ENCODE measurements around the gene MYO1A.
"Not testable (repeated sequence)": the region's sequence is repeated elsewhere in the genome, so short reads cannot be mapped to it uniquely, and the experiment has no call there.

The MYO1A gene

DNA sequence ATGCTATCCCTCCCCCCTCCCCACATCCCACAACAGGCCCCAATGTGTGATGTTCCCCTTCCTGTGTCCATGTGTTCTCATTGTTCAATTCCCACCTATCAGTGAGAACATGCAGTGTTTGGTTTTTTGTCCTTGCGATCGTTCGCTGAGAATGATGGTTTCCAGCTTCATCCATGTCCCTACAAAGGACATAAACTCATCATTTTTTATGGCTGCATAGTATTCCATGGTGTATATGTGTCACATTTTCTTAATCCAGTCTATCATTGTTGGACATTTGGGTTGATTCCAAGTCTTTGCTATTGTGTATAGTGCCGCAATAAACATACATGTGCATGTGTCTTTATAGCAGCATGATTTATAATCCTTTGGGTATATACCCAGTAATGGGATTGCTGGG, 3.2 kb upstream of the MYO1A start:
- not testable (repeated sequence) for H3K9me3 ChIP-seq (ENCODE audit: control insufficient read depth, insufficient read depth, low read depth, low read length); H3K27ac ChIP-seq (ENCODE audit: extremely low read depth, low read depth, low read length); H3K4me1 ChIP-seq (ENCODE audit: control insufficient read depth, insufficient read depth, low read length); H3K4me3 ChIP-seq (ENCODE audit: low read depth, low read length)
- TF ChIP-seq ZNF146 (tag by site-specific recombination; IDR thresholded peaks at IDR 0.05) (peak; percentile 100), ZNF580 (tag by site-specific recombination; IDR thresholded peaks at IDR 0.05) (0 out of 2 replicates have a peak, but pooled peaks have one; percentile 56)
- peaks cover 11 to 25% of the 10 kb centered on the region in 2 experiments for H3K36me3 ChIP-seq (ENCODE audit: control insufficient read depth in 2 of 2, insufficient read depth in 1 of 2, low read length in 2 of 2)
- ChIA-PET POLR2A (interaction anchor here (2.0 kb wide), 1 partner anchor 59 kb away, joined by 8 read pairs; no protein-coding TSS in a partner anchor), CTCF (interaction anchor here (0.9 to 1.2 kb wide), 2 partner anchors 10 to 133 kb away, joined by 3 to 7 read pairs; no protein-coding TSS in a partner anchor)

GRCh38 chr12:57051011-57051410, 1.1 kb upstream of the MYO1A start:
- CTCF ChIA-PET: interaction anchor here (0.6 to 4.3 kb wide), 10 partner anchors 9 to 318 kb away, joined by 3 to 15 read pairs (median 4); partner anchors contain the start of gene STAT6
- Histone ChIP-seq H3K36me3 (ENCODE audit: control insufficient read depth in 2 of 2, insufficient read depth in 1 of 2, low read length in 2 of 2) (peaks cover under 1 to 4% of the 10 kb centered on the region in 2 experiments; a peak in 2 of 3 replicates), H3K4me1 (ENCODE audit: control insufficient read depth, insufficient read depth, low read length) (no peaks in the 10 kb centered on the region), H3K9me3 (ENCODE audit: control insufficient read depth, insufficient read depth, low read depth, low read length) (no peaks in the 10 kb centered on the region), H3K4me3 (ENCODE audit: low read depth, low read length) (no peak overlapping the region), H3K27ac (ENCODE audit: extremely low read depth, low read depth, low read length) (no peak overlapping the region)
- POLR2A ChIA-PET: interaction anchor here (1.0 to 2.0 kb wide), 2 partner anchors 37 to 61 kb away, joined by 7 to 8 read pairs; no protein-coding TSS in a partner anchor
- no peak for TF ChIP-seq ZNF544 (tag by site-specific recombination; IDR thresholded peaks at IDR 0.05)
- TF ChIP-seq ZBTB1 (tag by site-specific recombination; IDR thresholded peaks at IDR 0.05): no peak
- no peak for TF ChIP-seq MYNN (tag by site-specific recombination; IDR thresholded peaks at IDR 0.05; ENCODE audit: borderline replicate concordance)
- TF ChIP-seq ZNF596 (tag by site-specific recombination; IDR thresholded peaks at IDR 0.05): no peak
- TF ChIP-seq ZNF18 (tag by site-specific recombination; IDR thresholded peaks at IDR 0.05): no peak
- TF ChIP-seq ZNF654 (tag by site-specific recombination; IDR thresholded peaks at IDR 0.05; ENCODE audit: low read depth): no peak
- no peak for TF ChIP-seq ZNF174 (tag by site-specific recombination; IDR thresholded peaks at IDR 0.05)
- TF ChIP-seq, protein P1, sequence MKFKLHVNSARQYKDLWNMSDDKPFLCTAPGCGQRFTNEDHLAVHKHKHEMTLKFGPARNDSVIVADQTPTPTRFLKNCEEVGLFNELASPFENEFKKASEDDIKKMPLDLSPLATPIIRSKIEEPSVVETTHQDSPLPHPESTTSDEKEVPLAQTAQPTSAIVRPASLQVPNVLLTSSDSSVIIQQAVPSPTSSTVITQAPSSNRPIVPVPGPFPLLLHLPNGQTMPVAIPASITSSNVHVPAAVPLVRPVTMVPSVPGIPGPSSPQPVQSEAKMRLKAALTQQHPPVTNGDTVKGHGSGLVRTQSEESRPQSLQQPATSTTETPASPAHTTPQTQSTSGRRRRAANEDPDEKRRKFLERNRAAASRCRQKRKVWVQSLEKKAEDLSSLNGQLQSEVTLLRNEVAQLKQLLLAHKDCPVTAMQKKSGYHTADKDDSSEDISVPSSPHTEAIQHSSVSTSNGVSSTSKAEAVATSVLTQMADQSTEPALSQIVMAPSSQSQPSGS (tag by site-specific recombination; IDR thresholded peaks at IDR 0.05; ENCODE audit: low read depth): no peak
- no peak for TF ChIP-seq ZNF488 (tag by site-specific recombination; IDR thresholded peaks at IDR 0.05)
- TF ChIP-seq ZNF155 (tag by site-specific recombination; IDR thresholded peaks at IDR 0.05): no peak
- TF ChIP-seq, protein P2, sequence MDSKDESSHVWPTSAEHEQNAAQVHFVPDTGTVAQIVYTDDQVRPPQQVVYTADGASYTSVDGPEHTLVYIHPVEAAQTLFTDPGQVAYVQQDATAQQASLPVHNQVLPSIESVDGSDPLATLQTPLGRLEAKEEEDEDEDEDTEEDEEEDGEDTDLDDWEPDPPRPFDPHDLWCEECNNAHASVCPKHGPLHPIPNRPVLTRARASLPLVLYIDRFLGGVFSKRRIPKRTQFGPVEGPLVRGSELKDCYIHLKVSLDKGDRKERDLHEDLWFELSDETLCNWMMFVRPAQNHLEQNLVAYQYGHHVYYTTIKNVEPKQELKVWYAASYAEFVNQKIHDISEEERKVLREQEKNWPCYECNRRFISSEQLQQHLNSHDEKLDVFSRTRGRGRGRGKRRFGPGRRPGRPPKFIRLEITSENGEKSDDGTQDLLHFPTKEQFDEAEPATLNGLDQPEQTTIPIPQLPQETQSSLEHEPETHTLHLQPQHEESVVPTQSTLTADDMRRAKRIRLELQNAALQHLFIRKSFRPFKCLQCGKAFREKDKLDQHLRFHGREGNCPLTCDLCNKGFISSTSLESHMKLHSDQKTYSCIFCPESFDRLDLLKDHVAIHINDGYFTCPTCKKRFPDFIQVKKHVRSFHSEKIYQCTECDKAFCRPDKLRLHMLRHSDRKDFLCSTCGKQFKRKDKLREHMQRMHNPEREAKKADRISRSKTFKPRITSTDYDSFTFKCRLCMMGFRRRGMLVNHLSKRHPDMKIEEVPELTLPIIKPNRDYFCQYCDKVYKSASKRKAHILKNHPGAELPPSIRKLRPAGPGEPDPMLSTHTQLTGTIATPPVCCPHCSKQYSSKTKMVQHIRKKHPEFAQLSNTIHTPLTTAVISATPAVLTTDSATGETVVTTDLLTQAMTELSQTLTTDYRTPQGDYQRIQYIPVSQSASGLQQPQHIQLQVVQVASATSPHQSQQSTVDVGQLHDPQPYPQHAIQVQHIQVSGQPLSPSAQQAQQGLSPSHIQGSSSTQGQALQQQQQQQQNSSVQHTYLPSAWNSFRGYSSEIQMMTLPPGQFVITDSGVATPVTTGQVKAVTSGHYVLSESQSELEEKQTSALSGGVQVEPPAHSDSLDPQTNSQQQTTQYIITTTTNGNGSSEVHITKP (tag by site-specific recombination; IDR thresholded peaks at IDR 0.05): no peak
- no peak for TF ChIP-seq ZBTB44 (tag by site-specific recombination; IDR thresholded peaks at IDR 0.05)
- no peak for TF ChIP-seq YY2 (tag by site-specific recombination; IDR thresholded peaks at IDR 0.05)
- TF ChIP-seq, protein P3, sequence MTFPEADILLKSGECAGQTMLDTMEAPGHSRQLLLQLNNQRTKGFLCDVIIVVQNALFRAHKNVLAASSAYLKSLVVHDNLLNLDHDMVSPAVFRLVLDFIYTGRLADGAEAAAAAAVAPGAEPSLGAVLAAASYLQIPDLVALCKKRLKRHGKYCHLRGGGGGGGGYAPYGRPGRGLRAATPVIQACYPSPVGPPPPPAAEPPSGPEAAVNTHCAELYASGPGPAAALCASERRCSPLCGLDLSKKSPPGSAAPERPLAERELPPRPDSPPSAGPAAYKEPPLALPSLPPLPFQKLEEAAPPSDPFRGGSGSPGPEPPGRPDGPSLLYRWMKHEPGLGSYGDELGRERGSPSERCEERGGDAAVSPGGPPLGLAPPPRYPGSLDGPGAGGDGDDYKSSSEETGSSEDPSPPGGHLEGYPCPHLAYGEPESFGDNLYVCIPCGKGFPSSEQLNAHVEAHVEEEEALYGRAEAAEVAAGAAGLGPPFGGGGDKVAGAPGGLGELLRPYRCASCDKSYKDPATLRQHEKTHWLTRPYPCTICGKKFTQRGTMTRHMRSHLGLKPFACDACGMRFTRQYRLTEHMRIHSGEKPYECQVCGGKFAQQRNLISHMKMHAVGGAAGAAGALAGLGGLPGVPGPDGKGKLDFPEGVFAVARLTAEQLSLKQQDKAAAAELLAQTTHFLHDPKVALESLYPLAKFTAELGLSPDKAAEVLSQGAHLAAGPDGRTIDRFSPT (tag by site-specific recombination; IDR thresholded peaks at IDR 0.05): no peak
- no peak for TF ChIP-seq ZNF140 (tag by site-specific recombination; IDR thresholded peaks at IDR 0.05)

All from HEK293 (cell line).